CD4-positive, alpha-beta T cell treated with Interleukin-4 for 1 hour (primary cell): ENCODE data around the gene PIGU.
A peak's percentile ranks its signal among the peaks of the same experiment; 100 is the strongest.
"Not testable (repeated sequence)": the region's sequence is repeated elsewhere in the genome, so short reads cannot be mapped to it uniquely, and the experiment has no call there.

Experiments used
- DNase-seq, 2 donors: peaks; one replicate each; pipeline ENCODE4 v3.0.0-alpha.2; 2020 to 2022

The PIGU gene

DNA sequence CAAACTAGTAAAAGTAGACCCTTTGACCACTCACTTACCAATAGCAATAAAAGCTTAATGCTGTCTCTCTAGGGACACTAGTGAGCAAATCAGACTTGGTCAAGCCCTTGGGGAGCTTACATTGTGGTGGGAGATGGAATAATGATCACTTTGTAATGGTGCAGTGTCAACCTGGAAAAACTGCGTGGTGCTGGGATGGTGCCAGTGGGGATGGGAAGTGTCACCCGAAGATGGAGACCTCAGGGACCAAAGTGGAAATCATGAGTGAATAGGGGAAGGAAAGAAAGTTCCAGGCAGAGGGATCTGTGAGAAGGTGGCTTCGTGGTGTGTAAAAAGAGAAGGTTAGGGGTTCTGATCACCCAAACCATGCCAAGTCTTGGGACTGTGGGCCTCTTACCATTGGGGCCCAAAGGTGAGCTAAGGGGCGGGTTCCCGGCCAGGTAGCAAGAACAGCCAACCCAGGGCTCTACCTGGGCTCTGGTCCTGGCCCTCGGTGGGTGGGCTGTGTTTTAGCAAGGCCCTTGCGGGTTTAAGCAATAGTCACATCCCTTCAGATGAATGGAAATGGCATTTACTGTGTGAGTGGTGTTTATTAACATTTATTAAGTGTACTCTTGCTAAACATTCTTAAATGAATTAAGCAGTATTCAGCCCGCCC lies 145.2 kb downstream of the PIGU start:
- no peak for DNase-seq

DNA sequence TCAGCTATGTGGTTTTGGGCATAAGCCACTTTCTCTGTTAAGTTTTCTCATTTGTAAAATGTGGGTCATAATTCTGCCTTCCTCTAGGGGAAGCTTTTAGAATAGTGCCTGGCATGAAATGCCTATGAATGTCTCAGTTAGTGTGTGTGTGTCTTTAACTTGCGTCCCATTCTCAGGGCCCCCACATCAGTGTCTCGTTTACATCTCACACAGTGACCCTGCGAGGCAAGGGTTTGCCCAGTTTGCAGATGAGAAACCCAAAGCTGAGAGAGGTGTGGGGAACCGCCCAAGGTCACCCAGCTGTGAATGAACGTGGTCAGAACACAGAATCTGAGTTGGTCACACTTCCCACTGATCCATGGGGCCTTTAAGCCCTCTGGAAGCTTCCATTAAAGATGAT lies 146.6 kb downstream of the PIGU start:
- no peak for DNase-seq

- DNase-seq, result no peak
Measured at GRCh38 chr20:34529742-34530141, 147.2 kb downstream of the PIGU start.

- DNase-seq, result no peak
Measured at GRCh38 chr20:34528921-34529297, 148.0 kb downstream of the PIGU start.

DNA sequence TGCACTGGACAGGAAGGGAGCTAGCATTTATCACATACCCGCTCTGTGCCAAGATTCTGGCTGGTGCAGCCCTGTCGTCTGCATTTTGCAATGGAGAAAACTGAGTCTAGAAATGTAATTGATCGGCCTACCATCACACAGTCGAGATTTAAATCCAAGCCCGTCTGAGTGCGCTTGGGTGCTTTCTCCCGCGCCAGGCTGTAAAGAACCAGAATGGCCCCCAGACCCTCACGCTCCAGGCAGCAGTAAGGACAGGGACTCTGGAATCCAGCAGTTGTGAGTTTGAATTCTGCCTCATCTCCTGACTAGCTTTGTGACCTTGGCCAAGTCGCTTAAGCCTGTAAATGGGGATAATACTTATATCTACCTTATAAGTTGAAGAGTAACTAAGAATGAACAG lies 149.9 kb downstream of the PIGU start:
- no peak for DNase-seq

- DNase-seq, result no peak
Measured at GRCh38 chr20:34526466-34526865, 150.4 kb downstream of the PIGU start.

GRCh38 chr20:34525709-34526416 lies 151.0 kb downstream of the PIGU start:
- DNase-seq, result no peak

- no peak for DNase-seq
Measured at GRCh38 chr20:34525342-34525708, 151.6 kb downstream of the PIGU start.

DNA sequence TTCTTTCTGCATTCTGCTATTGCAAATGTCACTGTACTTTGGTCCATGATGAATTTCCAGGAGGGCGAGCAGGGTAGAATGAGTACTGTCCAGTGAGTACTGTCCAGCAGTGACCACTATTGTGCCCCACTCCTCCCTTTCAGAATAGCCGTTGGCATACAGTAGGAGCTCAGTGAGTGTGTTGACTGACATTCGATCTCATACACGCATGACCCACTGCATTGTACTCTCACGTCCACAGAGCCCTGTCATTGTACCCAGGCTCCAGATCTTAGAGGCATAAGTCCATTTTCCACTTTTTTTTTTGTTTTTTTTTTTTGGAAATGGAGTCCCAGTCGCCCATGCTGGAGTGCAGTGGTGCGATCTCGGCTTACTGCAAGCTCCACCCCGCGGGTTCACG lies 152.5 kb downstream of the PIGU start:
- DNase-seq, result no peak

GRCh38 chr20:34522969-34523871 lies 153.7 kb downstream of the PIGU start:
- peak; percentile 40 to 53 for DNase-seq

DNA sequence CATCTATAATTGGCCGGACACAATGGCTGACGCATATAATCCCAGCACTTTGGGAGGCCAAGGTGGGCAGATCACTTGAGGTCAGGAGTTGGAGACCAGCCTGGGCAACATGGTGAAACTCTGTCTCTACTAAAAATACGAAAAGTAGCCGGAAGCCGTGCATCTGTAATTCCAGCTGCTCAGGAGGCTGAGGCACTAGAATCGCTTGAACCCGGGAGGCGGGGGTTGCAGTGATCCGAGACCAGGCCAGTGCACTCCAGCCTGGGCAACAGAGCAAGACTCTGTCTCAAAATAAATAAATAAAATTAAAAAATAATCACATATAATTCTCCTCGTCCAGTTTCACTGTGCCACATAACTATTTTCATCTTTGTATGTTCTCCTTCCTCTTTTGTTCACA lies 157.1 kb downstream of the PIGU start:
- DNase-seq, result not testable (repeated sequence)

DNA sequence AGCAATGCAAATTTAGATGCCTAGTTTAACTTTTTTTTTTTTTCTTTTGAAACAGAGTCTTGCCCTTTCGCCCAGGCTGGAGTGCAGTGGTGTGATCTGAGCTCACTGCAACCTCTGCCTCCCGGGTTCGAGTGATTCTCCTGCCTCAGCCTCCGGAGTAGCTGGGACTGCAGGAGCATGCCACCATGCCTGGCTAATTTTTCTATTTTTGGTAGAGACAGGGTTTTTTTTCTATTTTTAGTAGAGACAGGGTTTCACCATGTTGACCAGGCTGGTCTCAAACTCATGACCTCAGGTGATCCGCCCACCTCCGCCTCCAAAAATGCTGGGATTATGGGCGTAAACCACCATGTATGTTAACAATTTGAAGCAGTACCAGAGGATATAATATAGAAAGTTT lies 158.0 kb downstream of the PIGU start:
- DNase-seq, result not testable (repeated sequence)

DNA sequence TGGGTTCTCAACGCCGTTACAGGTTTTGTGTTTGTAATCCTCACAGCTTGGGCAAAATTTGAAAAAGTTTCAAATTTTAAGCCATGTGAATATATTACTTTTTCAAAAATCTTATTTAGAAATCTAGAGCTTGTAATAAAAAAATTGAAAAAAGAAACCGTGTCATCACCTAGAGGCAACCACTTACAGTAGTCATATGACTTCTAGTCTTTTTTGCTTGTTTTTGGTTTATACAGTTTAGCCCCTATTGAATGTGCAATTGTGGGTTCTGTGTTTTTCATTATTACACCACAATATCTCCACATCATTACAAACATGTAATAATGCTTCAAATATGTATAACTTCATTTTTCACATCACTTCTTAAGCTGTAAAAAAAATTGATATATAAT lies 159.8 kb downstream of the PIGU start:
- DNase-seq, result no peak

- peak; percentile 93 to 94 for DNase-seq
Measured at GRCh38 chr20:34516247-34517113, 160.4 kb downstream of the PIGU start, which contains the start of gene DYNLRB1. DYNLRB1 (plus strand) TSS chr20:34516422; CDS start chr20:34516459, 37 bp downstream.

DNA sequence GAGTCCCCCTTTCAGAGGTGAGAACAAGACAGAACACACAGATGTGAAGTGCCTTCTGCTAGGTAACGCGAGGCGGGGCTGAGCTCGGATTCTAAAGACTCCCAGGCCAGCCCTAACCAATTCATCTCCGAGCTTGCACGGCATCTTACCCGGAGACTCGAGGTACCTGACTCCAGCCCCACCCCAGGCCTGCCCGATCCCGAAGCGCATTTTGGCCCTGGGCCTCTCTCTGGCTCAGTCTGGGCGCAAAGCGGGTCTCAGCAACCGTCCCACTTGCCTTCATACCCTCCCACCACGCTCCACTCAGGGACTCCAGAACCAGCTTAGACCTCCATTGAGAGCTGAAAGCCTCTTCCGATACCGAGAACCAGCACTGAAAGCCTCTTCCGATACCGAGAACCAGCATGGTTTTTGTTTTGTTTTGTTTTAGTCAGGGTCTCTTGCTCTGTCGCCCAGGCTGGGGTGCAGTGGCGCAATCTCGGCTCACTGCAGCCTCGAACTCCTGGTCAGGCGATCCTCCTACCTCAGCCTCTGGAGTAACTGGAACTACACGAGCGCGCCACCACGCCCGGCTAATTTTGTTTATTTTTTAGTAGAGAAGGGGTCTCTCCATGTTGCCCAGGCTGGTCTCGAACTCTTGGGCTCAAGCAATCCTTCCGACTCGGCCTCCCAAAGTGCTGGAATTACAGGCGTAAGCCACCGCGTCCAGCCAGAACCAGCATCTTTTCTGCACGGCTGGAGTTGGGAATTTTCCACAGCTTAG lies 161.2 kb downstream of the PIGU start:
- DNase-seq, result peak; percentile 62 to 77

GRCh38 chr20:34514897-34515483 lies 161.9 kb downstream of the PIGU start:
- DNase-seq, result no peak

- not testable (repeated sequence) for DNase-seq
Measured at GRCh38 chr20:34514034-34514433, 162.9 kb downstream of the PIGU start.

GRCh38 chr20:34512955-34513419 lies 163.9 kb downstream of the PIGU start:
- DNase-seq, result peak in 1 of 2 donors; percentile 43

- DNase-seq, result no peak
Measured at GRCh38 chr20:34512266-34512954, 164.5 kb downstream of the PIGU start.

DNA sequence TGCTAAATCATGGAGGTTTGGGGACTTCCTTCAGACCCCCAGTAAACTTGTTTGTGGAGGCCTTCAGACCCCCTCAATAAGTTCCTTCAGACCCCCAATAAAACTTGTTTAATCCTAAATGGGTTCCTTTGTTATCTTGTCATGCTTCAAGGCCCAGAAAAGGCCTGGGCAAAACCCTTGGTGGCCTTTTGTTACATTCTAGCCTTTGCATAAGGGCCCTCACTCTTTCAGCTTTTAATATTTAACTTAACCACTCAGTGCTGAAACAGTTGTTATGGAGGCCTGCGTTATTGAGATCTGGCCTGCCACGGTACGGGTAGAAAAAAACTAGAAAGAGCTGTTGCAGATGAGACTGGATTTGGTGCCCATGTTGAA lies 165.0 kb downstream of the PIGU start:
- DNase-seq, result no peak

- DNase-seq, result no peak
Measured at GRCh38 chr20:34510575-34510974, 166.3 kb downstream of the PIGU start.
